GM12878 (cell line): ENCODE results near the gene CST8. TPM values are rescaled to one million over a fixed set of nuclear protein-coding genes. Genes with fewer than 3 reads are reported as not detected.

Experiments
- ATAC-seq: fragments of 200-7000 bp; cut with Tn5 transposase; 3 replicates; pipeline ENCODE4 v1.9.1; 2020; ENCODE audit warnings: mild to moderate bottlenecking, moderate library complexity
- BruUV-seq: library from RNA; stranded (reverse); fragments of 400-500 nt; replicated peaks from 2 replicates; lab custom pipeline; 2021; lab: Mats Ljungman, UMichigan
- CTCF ChIA-PET: fragments of 300-600 bp; sonication (Branson Sonifier 250); formaldehyde crosslinking; extraction: SDS; loops from one replicate; lab custom pipeline; 2021; ENCODE audit warnings: inconsistent platforms; lab: Yijun Ruan, JAX
- POLR2A ChIA-PET: fragments of 350-600 bp; formaldehyde crosslinking; extraction: SDS; loops from one replicate; lab custom pipeline; 2021; ENCODE audit warnings: inconsistent platforms; lab: Charles Lee
- RAD21 ChIA-PET: fragments of 300-600 bp; sonication (Branson Sonifier 250); formaldehyde crosslinking; loops from one replicate; lab custom pipeline; 2023; ENCODE audit warnings: antibody characterized with exemption; ENCODE audit not compliant: unreplicated experiment; lab: Charles Lee
- SMC1A ChIA-PET: fragments of 300-600 bp; sonication (Branson Sonifier 250); formaldehyde crosslinking; loops from one replicate; lab custom pipeline; 2023; ENCODE audit not compliant: unreplicated experiment, uncharacterized antibody; lab: Charles Lee
- DNase-seq: peaks from one replicate; pipeline ENCODE4 v3.0.0-alpha.2; 2011; ENCODE audit warnings: low read depth, low spot score
- FAIRE-seq: peaks from 3 replicates; lab custom pipeline; 2011; peaks lifted over from hg19 to GRCh38; lab: Jason Lieb, UNC
- H2AFZ ChIP-seq: 2 replicates; pipeline ENCODE4 v1.6.0; 2011; ENCODE audit warnings: low read depth, low read length, control low read depth; ENCODE audit not compliant: control insufficient read depth
- H3K27ac ChIP-seq: 2 replicates; pipeline ENCODE4 v1.5.1; 2011; ENCODE audit warnings: control low read depth; ENCODE audit not compliant: control insufficient read depth, insufficient read depth
- H3K27me3 ChIP-seq, 2 experiments: replicated peaks in 1 of 2; 2 replicates each; pipeline versions ENCODE4 v1.6.0 to v1.6.1; 2011; ENCODE audit warnings: low read length in 1 of 2; ENCODE audit not compliant: control insufficient read depth in 2 of 2, insufficient read depth in 2 of 2
- H3K36me3 ChIP-seq, 2 experiments: 2 replicates each; pipeline ENCODE4 v1.5.1; 2011; ENCODE audit warnings: low read length in 1 of 2; ENCODE audit not compliant: control insufficient read depth in 2 of 2, insufficient read depth in 2 of 2
- H3K4me1 ChIP-seq: 2 replicates; pipeline ENCODE4 v1.6.1; 2011; ENCODE audit warnings: mild to moderate bottlenecking, low read length, moderate library complexity, mixed read lengths; ENCODE audit not compliant: control insufficient read depth, insufficient read depth
- H3K4me2 ChIP-seq: 2 replicates; pipeline ENCODE4 v1.6.0; 2011; ENCODE audit warnings: control low read depth; ENCODE audit not compliant: control insufficient read depth, insufficient read depth
- H3K4me3 ChIP-seq: fragments of 200-600 bp; sonication (generic); 2 replicates; pipeline ENCODE4 v1.5.1; 2016
- H3K79me2 ChIP-seq: 2 replicates; pipeline ENCODE4 v1.6.0; 2011; ENCODE audit warnings: low read length; ENCODE audit not compliant: control insufficient read depth, insufficient read depth
- H3K9ac ChIP-seq: 2 replicates; pipeline ENCODE4 v1.8.0; 2011; ENCODE audit warnings: low read length, control low read depth, mixed read lengths; ENCODE audit not compliant: control insufficient read depth, insufficient read depth
- H3K9me3 ChIP-seq: replicated peaks from 3 replicates; pipeline ENCODE4 v1.5.1; 2011; ENCODE audit warnings: mild to moderate bottlenecking, low read length; ENCODE audit not compliant: control insufficient read depth, insufficient read depth
- H4K20me1 ChIP-seq: 2 replicates; pipeline ENCODE4 v1.6.0; 2011; ENCODE audit not compliant: control insufficient read depth, insufficient read depth
- CBFB ChIP-seq: IDR thresholded peaks from 2 replicates; pipeline ENCODE4 v1.6.1; 2016; ENCODE audit warnings: antibody characterized with exemption, low read depth
- CREB1 ChIP-seq: IDR thresholded peaks from 2 replicates; pipeline ENCODE4 v1.6.1; 2012; ENCODE audit warnings: low read depth, mild to moderate bottlenecking, inconsistent platforms
- HDAC2 ChIP-seq: fragments of 200-600 bp; sonication (generic); IDR thresholded peaks from 2 replicates; pipeline ENCODE4 v1.6.1; 2017
- STAT1 ChIP-seq: fragments of 450-650 bp; conservative IDR thresholded peaks from 2 replicates; pipeline ENCODE4 v1.6.1; 2014; ENCODE audit warnings: antibody characterized with exemption, mild to moderate bottlenecking
- ZBED1 ChIP-seq: IDR thresholded peaks from 2 replicates; pipeline ENCODE4 v1.6.1; 2016; ENCODE audit warnings: borderline replicate concordance
- ZNF622 ChIP-seq: fragments of 450-650 bp; IDR thresholded peaks from 2 replicates; pipeline ENCODE4 v1.6.1; 2017; ENCODE audit warnings: mild to moderate bottlenecking, inconsistent platforms
- WGBS: methylation state at CpG from one replicate; pipeline ENCODE4 v1.1.6; 2016; ENCODE audit warnings: low lambda C conversion rate; ENCODE audit not compliant: insufficient replicate concordance, insufficient coverage; ENCODE audit errors: missing lambda C conversion rate; 5-methylcytosine and 5-hydroxymethylcytosine counted together
- in situ Hi-C: fragments of 300-500 bp; cut with MboI; formaldehyde crosslinking; loops from 9 replicates; pipeline ENCODE4 v1.14.3; 2018; ENCODE audit warnings: mixed read lengths
- intact Hi-C: fragments of 100-400 bp; cut with micrococcal nuclease; formaldehyde crosslinking; loops from one replicate; pipeline ENCODE4 v1.14.2; 2022; ENCODE audit not compliant: unreplicated experiment
- polyA plus RNA-seq, 11 experiments: library from polyadenylated mRNA; depleted of rRNA in 4 of 11; unstranded in 6 of 11; stranded (reverse) in 5 of 11; fragments of >200 nt; fragmentation: Nextera tagmentation in 4 of 11; fragmentation: Illumina TruSeq in 1 of 11; extraction: Ambion mirVana in 4 of 11; extraction: Trizol in 1 of 11; gene quantifications; 1 replicate in 1 of 11; 2 replicates in 10 of 11; pipeline versions ENCODE4 v1.2.1 to v1.2.3, GENCODE V29; 2011 to 2016; ENCODE audit warnings: inconsistent platforms in 2 of 11, missing spikeins in 2 of 11, low read depth in 1 of 11
- total RNA-seq, 4 experiments: library from RNA; depleted of rRNA in 3 of 4; stranded (reverse); fragments of >200 nt in 3 of 4; fragmentation: Illumina TruSeq in 1 of 4; extraction: Trizol in 1 of 4; gene quantifications; 2 replicates each; pipeline versions ENCODE4 v1.2.1 to v1.2.3, GENCODE V29; 2013 to 2021
- TF ChIP-seq, protein P1 (sequence below): fragments of 450-650 bp; IDR thresholded peaks from 2 replicates; pipeline ENCODE4 v1.6.1; 2017; ENCODE audit warnings: low read depth, mild to moderate bottlenecking, moderate library complexity
- TF ChIP-seq, protein P2 (sequence below): IDR thresholded peaks from 2 replicates; pipeline ENCODE4 v1.6.1; 2011; ENCODE audit warnings: mild to moderate bottlenecking, low read depth, low read length, moderate library complexity; ENCODE audit not compliant: insufficient replicate concordance

The CST8 gene
- total and polyA plus RNA-seq, 10 of the 15 experiments (the other 5 are each of a cell fraction or from before 2014, with no cell fraction given), result not detected

DNA sequence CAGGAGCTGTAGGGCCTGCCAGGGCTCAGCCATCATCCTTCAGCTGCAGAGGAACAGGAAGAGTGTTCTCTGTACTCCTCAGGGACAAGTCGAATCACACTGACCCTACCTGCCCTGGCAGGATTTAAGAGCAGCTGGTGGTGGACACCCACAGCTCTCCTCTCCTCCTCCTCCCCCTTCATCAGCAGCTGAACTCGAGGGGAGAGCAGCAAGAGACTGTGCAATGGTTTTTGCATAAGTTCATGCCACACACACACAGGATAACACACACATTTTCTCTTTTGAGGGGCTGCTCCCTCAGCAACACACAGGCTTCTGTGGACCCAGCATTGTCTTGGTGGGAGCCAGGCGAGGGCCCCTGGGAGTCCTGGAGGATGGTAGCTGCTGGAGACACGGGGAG, 38.1 kb upstream of the CST8 start, which contains the start of gene CST11:
Gene CST11, minus strand, starts transcription at position 101 of the 400 bp plus-strand sequence. Its CDS starts 65 bp downstream, at position 36.
- WGBS, result 0% methylated on average over 2 of the region's 4 CpGs
- Histone ChIP-seq H3K9ac (no peak within 1 kb of the TSS), H3K4me1 (no peaks in the 10 kb centered on the region), H3K4me2 (no peak within 1 kb of the TSS), H4K20me1 (no peaks in the 10 kb centered on the region), H3K27ac (no peak within 1 kb of the TSS), H2AFZ (no peak within 1 kb of the TSS), H3K79me2 (no peaks in the 10 kb centered on the region), H3K36me3 (no peaks in the 10 kb centered on the region), H3K4me3 (no peak within 1 kb of the TSS), H3K9me3 (no peaks in the 10 kb centered on the region), H3K27me3 (no peaks in the 10 kb centered on the region)
- SMC1A ChIA-PET, result no interaction called here
- no TSS peak for BruUV-seq
- ATAC-seq, result no peak
- TF ChIP-seq, protein P1, sequence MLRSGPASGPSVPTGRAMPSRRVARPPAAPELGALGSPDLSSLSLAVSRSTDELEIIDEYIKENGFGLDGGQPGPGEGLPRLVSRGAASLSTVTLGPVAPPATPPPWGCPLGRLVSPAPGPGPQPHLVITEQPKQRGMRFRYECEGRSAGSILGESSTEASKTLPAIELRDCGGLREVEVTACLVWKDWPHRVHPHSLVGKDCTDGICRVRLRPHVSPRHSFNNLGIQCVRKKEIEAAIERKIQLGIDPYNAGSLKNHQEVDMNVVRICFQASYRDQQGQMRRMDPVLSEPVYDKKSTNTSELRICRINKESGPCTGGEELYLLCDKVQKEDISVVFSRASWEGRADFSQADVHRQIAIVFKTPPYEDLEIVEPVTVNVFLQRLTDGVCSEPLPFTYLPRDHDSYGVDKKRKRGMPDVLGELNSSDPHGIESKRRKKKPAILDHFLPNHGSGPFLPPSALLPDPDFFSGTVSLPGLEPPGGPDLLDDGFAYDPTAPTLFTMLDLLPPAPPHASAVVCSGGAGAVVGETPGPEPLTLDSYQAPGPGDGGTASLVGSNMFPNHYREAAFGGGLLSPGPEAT, result no peak
- TF ChIP-seq STAT1 (no peak), ZNF622 (no peak), HDAC2 (no peak), CBFB (no peak), ZBED1 (no peak), CREB1 (no peak)
- TF ChIP-seq, protein P2, sequence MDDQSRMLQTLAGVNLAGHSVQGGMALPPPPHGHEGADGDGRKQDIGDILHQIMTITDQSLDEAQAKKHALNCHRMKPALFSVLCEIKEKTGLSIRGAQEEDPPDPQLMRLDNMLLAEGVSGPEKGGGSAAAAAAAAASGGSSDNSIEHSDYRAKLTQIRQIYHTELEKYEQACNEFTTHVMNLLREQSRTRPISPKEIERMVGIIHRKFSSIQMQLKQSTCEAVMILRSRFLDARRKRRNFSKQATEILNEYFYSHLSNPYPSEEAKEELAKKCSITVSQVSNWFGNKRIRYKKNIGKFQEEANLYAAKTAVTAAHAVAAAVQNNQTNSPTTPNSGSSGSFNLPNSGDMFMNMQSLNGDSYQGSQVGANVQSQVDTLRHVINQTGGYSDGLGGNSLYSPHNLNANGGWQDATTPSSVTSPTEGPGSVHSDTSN, result no peak
- no peak for DNase-seq
- intact Hi-C loops (no loop called here), in situ Hi-C loops (no loop called here)
- POLR2A ChIA-PET, result no interaction called here
- no peak for FAIRE-seq
- CTCF ChIA-PET, result interaction anchor here (1.4 kb wide), 1 partner anchor 9 kb away, joined by 4 read pairs; no protein-coding TSS in a partner anchor
- RAD21 ChIA-PET, result no interaction called here
